IMR-90 (cell line): ENCODE measurements around the gene IZUMO4. TPM values are rescaled to one million over a fixed set of nuclear protein-coding genes. Genes with fewer than 3 reads are reported as not detected.

ENCODE experiments used
- ATAC-seq: fragments of 200-7000 bp; cut with Tn5 transposase; 2 replicates; pipeline ENCODE4 v1.9.1; 2020; ENCODE audit warnings: low read depth, mild to moderate bottlenecking, moderate library complexity
- BruUV-seq: library from RNA; stranded (reverse); fragments of 400-500 nt; replicated peaks from 2 replicates; lab custom pipeline; 2021; lab: Mats Ljungman, UMichigan
- CTCF ChIA-PET: fragments of 300-600 bp; formaldehyde crosslinking; extraction: SDS; loops from one replicate; lab custom pipeline; 2021; ENCODE audit warnings: antibody characterized with exemption; lab: Yijun Ruan, JAX
- POLR2A ChIA-PET: fragments of 300-600 bp; sonication (Branson Sonifier 250); formaldehyde crosslinking; loops from one replicate; lab custom pipeline; 2022; ENCODE audit warnings: antibody characterized with exemption; ENCODE audit not compliant: unreplicated experiment; lab: Charles Lee
- DNase-seq: peaks from one replicate; pipeline ENCODE4 v3.0.0; 2013
- H2AFZ ChIP-seq: replicated peaks from 2 replicates; pipeline ENCODE3; 2013; ENCODE audit warnings: low read length, mild to moderate bottlenecking; ENCODE audit not compliant: poor library complexity
- H2AK5ac ChIP-seq: 2 replicates; pipeline ENCODE4 v1.6.1; 2013; ENCODE audit warnings: low read depth, low read length, inconsistent platforms
- H2AK9ac ChIP-seq: replicated peaks from 2 replicates; pipeline ENCODE3; 2013; ENCODE audit warnings: mild to moderate bottlenecking, low read depth, low read length, moderate library complexity; ENCODE audit not compliant: poor library complexity
- H2BK120ac ChIP-seq: 2 replicates; pipeline ENCODE4 v1.6.1; 2013; ENCODE audit warnings: low read depth, low read length, inconsistent platforms
- H2BK15ac ChIP-seq: 3 replicates; pipeline ENCODE4 v1.6.1; 2013; ENCODE audit warnings: low read depth, low read length, inconsistent platforms
- H2BK20ac ChIP-seq: 2 replicates; pipeline ENCODE4 v1.6.1; 2013; ENCODE audit warnings: low read depth, mild to moderate bottlenecking, inconsistent platforms, low read length, moderate library complexity
- H2BK5ac ChIP-seq: 2 replicates; pipeline ENCODE4 v1.6.1; 2013; ENCODE audit warnings: mild to moderate bottlenecking, low read depth, low read length, inconsistent platforms; ENCODE audit not compliant: poor library complexity, severe bottlenecking
- H3K14ac ChIP-seq: replicated peaks from 2 replicates; pipeline ENCODE4 v1.6.1; 2013; ENCODE audit warnings: low read depth, low read length, inconsistent platforms
- H3K18ac ChIP-seq: 2 replicates; pipeline ENCODE4 v1.6.1; 2013; ENCODE audit warnings: low read depth, low read length, control low read depth
- H3K23ac ChIP-seq: 2 replicates; pipeline ENCODE4 v1.6.1; 2013; ENCODE audit warnings: low read depth, low read length, inconsistent platforms
- H3K27ac ChIP-seq: 2 replicates; pipeline ENCODE4 v1.5.1; 2013; ENCODE audit warnings: mild to moderate bottlenecking, control low read depth, low read length; ENCODE audit not compliant: insufficient read depth
- H3K27me3 ChIP-seq: 2 replicates; pipeline ENCODE4 v1.6.1; 2013; ENCODE audit warnings: low read length; ENCODE audit not compliant: control insufficient read depth, insufficient read depth
- H3K36me3 ChIP-seq: 2 replicates; pipeline ENCODE4 v1.6.1; 2013; ENCODE audit warnings: low read length, mixed read lengths; ENCODE audit not compliant: control insufficient read depth, insufficient read depth
- H3K4ac ChIP-seq: 2 replicates; pipeline ENCODE4 v1.6.1; 2013; ENCODE audit warnings: low read depth, low read length, inconsistent platforms
- H3K4me1 ChIP-seq: 2 replicates; pipeline ENCODE4 v1.6.1; 2013; ENCODE audit warnings: low read length, mixed read lengths; ENCODE audit not compliant: control insufficient read depth, insufficient read depth
- H3K4me2 ChIP-seq: 2 replicates; pipeline ENCODE4 v1.6.1; 2013; ENCODE audit warnings: low read depth, mild to moderate bottlenecking, control low read depth, low read length, moderate library complexity
- H3K4me3 ChIP-seq: 2 replicates; pipeline ENCODE4 v1.5.1; 2013; ENCODE audit warnings: low read depth, mild to moderate bottlenecking, control low read depth, low read length, moderate library complexity; ENCODE audit not compliant: insufficient read depth
- H3K56ac ChIP-seq: 2 replicates; pipeline ENCODE4 v1.6.1; 2013; ENCODE audit warnings: low read length, inconsistent platforms; ENCODE audit not compliant: insufficient read depth; ENCODE audit errors: extremely low read depth
- H3K79me1 ChIP-seq, 2 experiments: 2 replicates each; pipeline ENCODE4 v1.6.1; 2013; ENCODE audit warnings: low read length in 2 of 2, inconsistent platforms in 1 of 2, low read depth in 1 of 2
- H3K9ac ChIP-seq: 2 replicates; pipeline ENCODE4 v1.6.1; 2013; ENCODE audit warnings: low read depth, low read length, control low read depth
- H3K9me1 ChIP-seq: 2 replicates; pipeline ENCODE4 v1.6.1; 2013; ENCODE audit warnings: low read length, inconsistent platforms; ENCODE audit not compliant: insufficient read depth
- H3K9me3 ChIP-seq: 2 replicates; pipeline ENCODE4 v1.6.1; 2013; ENCODE audit warnings: low read length; ENCODE audit not compliant: control insufficient read depth, insufficient read depth
- H4K20me1 ChIP-seq: 2 replicates; pipeline ENCODE4 v1.6.1; 2013; ENCODE audit warnings: low read length, inconsistent platforms; ENCODE audit not compliant: insufficient read depth
- H4K5ac ChIP-seq: 2 replicates; pipeline ENCODE4 v1.6.1; 2013; ENCODE audit warnings: mild to moderate bottlenecking, low read depth, low read length, control low read depth
- H4K8ac ChIP-seq, 2 experiments: 2 replicates each; pipeline ENCODE4 v1.6.1; 2013; ENCODE audit warnings: low read depth in 2 of 2, low read length in 2 of 2, control low read depth in 1 of 2, inconsistent platforms in 1 of 2
- H4K91ac ChIP-seq: 2 replicates; pipeline ENCODE4 v1.6.1; 2013; ENCODE audit warnings: low read depth, low read length, inconsistent platforms; ENCODE audit not compliant: insufficient read depth
- CEBPB ChIP-seq: IDR thresholded peaks from 2 replicates; pipeline ENCODE4 v1.6.1; 2012; ENCODE audit warnings: low read depth, low read length, improper control_type of control experiment
- MAFK ChIP-seq: IDR thresholded peaks from 2 replicates; pipeline ENCODE4 v1.6.1; 2012; ENCODE audit warnings: low read depth, low read length, improper control_type of control experiment
- MAZ ChIP-seq: IDR thresholded peaks from 2 replicates; pipeline ENCODE4 v1.6.1; 2012; ENCODE audit warnings: low read depth, mild to moderate bottlenecking, low read length, improper control_type of control experiment, moderate library complexity, borderline replicate concordance
- MXI1 ChIP-seq: IDR thresholded peaks from 2 replicates; pipeline ENCODE4 v1.6.1; 2012; ENCODE audit warnings: low read depth, mild to moderate bottlenecking, low read length, moderate library complexity, borderline replicate concordance
- POLR2A ChIP-seq: IDR thresholded peaks from 2 replicates; pipeline ENCODE4 v1.6.1; 2012; ENCODE audit warnings: mild to moderate bottlenecking, low read depth, low read length
- RAD21 ChIP-seq: IDR thresholded peaks from 2 replicates; pipeline ENCODE4 v1.6.1; 2012; ENCODE audit warnings: low read length, improper control_type of control experiment
- RFX5 ChIP-seq: IDR thresholded peaks from 2 replicates; pipeline ENCODE4 v1.8.0; 2012; ENCODE audit warnings: low read depth, mild to moderate bottlenecking, low read length, moderate library complexity
- WGBS, 2 experiments: methylation state at CpG; one replicate each; pipeline versions ENCODE4 v1.1.5 to v1.1.7; 2013; ENCODE audit warnings: missing lambda C conversion rate in 2 of 2; ENCODE audit not compliant: insufficient read length in 1 of 2; ENCODE audit errors: extremely low coverage in 2 of 2; 5-methylcytosine and 5-hydroxymethylcytosine counted together
- dilution Hi-C: fragments of 300-500 bp; cut with HindIII; formaldehyde crosslinking; loops from one replicate; pipeline ENCODE4 v1.14.3; 2018; ENCODE audit warnings: low sequenced_read_pairs; ENCODE audit not compliant: unreplicated experiment
- in situ Hi-C: fragments of 300-500 bp; cut with MboI; formaldehyde crosslinking; loops from 3 replicates; pipeline ENCODE4 v1.14.3; 2019; ENCODE audit warnings: low sequenced_read_pairs, inconsistent platforms, mixed read lengths
- intact Hi-C: fragments of 100-400 bp; cut with micrococcal nuclease; formaldehyde crosslinking; loops from 2 replicates; pipeline ENCODE4 v1.10.0; 2022
- polyA plus RNA-seq, 3 experiments: library from polyadenylated mRNA; depleted of rRNA; stranded (reverse); fragments of >200 nt; gene quantifications; 2 replicates each; pipeline ENCODE4 v1.2.3, GENCODE V29; 2012; ENCODE audit warnings: low replicate concordance in 1 of 3
- total RNA-seq: library from RNA; depleted of rRNA; stranded (reverse); fragments of >200 nt; gene quantifications from 2 replicates; pipeline ENCODE4 v1.2.3, GENCODE V29; 2012

The IZUMO4 gene
- total and polyA plus RNA-seq, 2 of the 4 experiments (the other 2 are of a cell fraction): 0.72 to 2.8 TPM

- Histone ChIP-seq H2BK15ac (peak overlapping the region; percentile 87; the same call in 2 of the 3 replicates), H4K20me1 (no peaks in the 10 kb centered on the region), H4K8ac (peak overlapping the region; percentile 87 to 99), H4K5ac (peak overlapping the region; percentile 65), H3K9me3 (no peaks in the 10 kb centered on the region), H2BK120ac (peak overlapping the region; percentile 83), H3K9ac (peak overlapping the region; percentile 65), H3K4me3 (no peak overlapping the region), H3K4ac (peak overlapping the region; percentile 97), H3K4me1 (peaks cover 32% of the 10 kb centered on the region), H3K14ac (peak overlapping the region; percentile 88), H3K4me2 (peak overlapping the region; percentile 25), H3K23ac (peak overlapping the region; percentile 62), H3K27me3 (no peaks in the 10 kb centered on the region), H3K9me1 (peaks cover 12% of the 10 kb centered on the region), H3K36me3 (no peaks in the 10 kb centered on the region), H4K91ac (peak overlapping the region; percentile 96), H3K18ac (peak overlapping the region; percentile 81), H2BK5ac (peak overlapping the region; percentile 80), H2AK5ac (peak overlapping the region; percentile 97), H2AK9ac (peak overlapping the region; percentile 48), H3K79me1 (peaks cover 5 to 36% of the 10 kb centered on the region in 2 experiments; a peak in 3 of 4 replicates), H3K27ac (peak overlapping the region; percentile 82), H2BK20ac (peak overlapping the region; percentile 74; the same call in 1 of the 2 replicates), H2AFZ (peak overlapping the region; percentile 95), H3K56ac (peak overlapping the region; percentile 16; the same call in 1 of the 2 replicates)
- 7% methylated on average over 7 of the region's 22 CpGs; no CpG with 5 or more reads in 1 of the 2 experiments for WGBS, 2 experiments
- dilution Hi-C loops: no loop called here
- intact Hi-C loops: no loop called here
- CTCF ChIA-PET: no interaction called here
- POLR2A ChIA-PET: no interaction called here
- in situ Hi-C loops: no loop called here
- BruUV-seq: no TSS peak
- peak; percentile 28 for ATAC-seq
- TF ChIP-seq RAD21: no peak
- no peak for TF ChIP-seq MAFK
- no peak for TF ChIP-seq CEBPB
- TF ChIP-seq MXI1: no peak
- TF ChIP-seq POLR2A: no peak
- TF ChIP-seq RFX5: no peak
- TF ChIP-seq MAZ: peak; percentile 54; the same call in 1 of the 2 replicates
- peak; percentile 64 for DNase-seq
Observed at GRCh38 chr19:2055931-2056836, 40.5 kb upstream of the IZUMO4 start.
